A673 (cell line): Measurements from ENCODE around the gene GEN1. TPM values are rescaled to one million over a fixed set of nuclear protein-coding genes. Genes with fewer than 3 reads are reported as not detected.

ENCODE experiments used
- BruUV-seq: library from RNA; stranded (reverse); fragments of 400-500 nt; replicated peaks from 2 replicates; lab custom pipeline; 2021; lab: Mats Ljungman, UMichigan
- CTCF ChIA-PET: fragments of 300-600 bp; sonication (Branson Sonifier 250); formaldehyde crosslinking; loops from one replicate; lab custom pipeline; 2022; ENCODE audit warnings: antibody characterized with exemption; lab: Charles Lee
- POLR2A ChIA-PET: fragments of 300-600 bp; sonication (Branson Sonifier 250); formaldehyde crosslinking; loops from one replicate; lab custom pipeline; 2022; ENCODE audit warnings: antibody characterized with exemption; ENCODE audit not compliant: low non-redundant PET; lab: Charles Lee
- DNase-seq: peaks from one replicate; pipeline ENCODE4 v3.0.0-alpha.2; 2015; ENCODE audit warnings: low spot score
- H3K27ac ChIP-seq: fragments of 200-600 bp; sonication (generic); 2 replicates; pipeline ENCODE4 v1.5.1; 2016; ENCODE audit warnings: mixed run types, low read depth, mild to moderate bottlenecking, mixed read lengths, antibody characterized with exemption, low read length; ENCODE audit not compliant: poor library complexity, severe bottlenecking
- H3K27me3 ChIP-seq: fragments of 200-600 bp; sonication (generic); replicated peaks from 2 replicates; pipeline ENCODE4 v1.6.1; 2017; ENCODE audit warnings: mixed run types, low read depth, mild to moderate bottlenecking, mixed read lengths, antibody characterized with exemption, low read length; ENCODE audit not compliant: insufficient read depth, poor library complexity
- H3K36me3 ChIP-seq: fragments of 200-600 bp; sonication (generic); 2 replicates; pipeline ENCODE4 v1.6.1; 2016; ENCODE audit warnings: mixed run types, mild to moderate bottlenecking, mixed read lengths, antibody characterized with exemption, low read length; ENCODE audit not compliant: insufficient read depth, poor library complexity, severe bottlenecking
- H3K4me1 ChIP-seq: fragments of 200-600 bp; sonication (generic); 2 replicates; pipeline ENCODE4 v1.6.1; 2017; ENCODE audit warnings: mixed run types, mild to moderate bottlenecking, mixed read lengths, antibody characterized with exemption, low read length; ENCODE audit not compliant: insufficient read depth, poor library complexity, severe bottlenecking
- H3K4me3 ChIP-seq: fragments of 200-600 bp; sonication (generic); 2 replicates; pipeline ENCODE4 v1.5.1; 2016; ENCODE audit warnings: low read depth, mixed run types, mild to moderate bottlenecking, mixed read lengths, low read length; ENCODE audit not compliant: poor library complexity, severe bottlenecking
- H3K9me3 ChIP-seq: fragments of 200-600 bp; sonication (generic); 2 replicates; pipeline ENCODE4 v1.6.1; 2016; ENCODE audit warnings: mixed run types, low read depth, mild to moderate bottlenecking, mixed read lengths, antibody characterized with exemption, low read length; ENCODE audit not compliant: poor library complexity, severe bottlenecking
- EZH2 ChIP-seq: fragments of 200-600 bp; sonication (generic); IDR thresholded peaks from 2 replicates; pipeline ENCODE4 v1.6.1; 2017; ENCODE audit warnings: borderline replicate concordance, low read depth, mild to moderate bottlenecking, mixed read lengths, antibody characterized with exemption, low read length; ENCODE audit not compliant: poor library complexity, severe bottlenecking
- intact Hi-C: fragments of 100-400 bp; cut with micrococcal nuclease; formaldehyde crosslinking; loops from one replicate; pipeline ENCODE4 v1.10.0; 2022; ENCODE audit not compliant: unreplicated experiment
- total RNA-seq: library from RNA; stranded (reverse); gene quantifications from 2 replicates; pipeline ENCODE4 v1.2.3, GENCODE V29; 2021
- TF ChIP-seq, protein P1 (sequence below): fragments of 300-800, 200-600 bp; sonication (generic); conservative IDR thresholded peaks from 2 replicates; pipeline ENCODE4 v1.5.1; 2017; ENCODE audit warnings: low read depth, mild to moderate bottlenecking, antibody characterized with exemption, low read length, moderate library complexity, mixed read lengths

Gene GEN1
- total RNA-seq, 1 experiment from 2014 or later: 33.6 TPM

DNA sequence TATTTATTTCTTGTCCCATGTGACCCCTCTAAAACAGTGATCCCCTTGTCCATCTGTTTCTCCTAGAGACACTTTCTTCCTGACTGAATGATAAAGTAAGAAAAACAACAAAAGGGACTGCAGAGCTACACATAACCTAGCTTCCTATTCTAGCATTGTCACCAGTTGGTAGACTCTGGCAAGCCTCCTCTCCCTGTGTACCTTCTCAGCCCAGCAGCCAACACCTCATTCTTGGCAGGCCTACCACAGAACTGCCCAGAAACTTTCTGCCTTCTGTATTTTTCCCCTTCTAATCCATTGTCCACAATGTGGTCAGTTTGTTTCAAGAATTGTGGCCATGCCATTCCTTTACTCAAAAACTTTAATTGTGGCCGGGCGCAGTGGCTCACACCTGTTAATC lies 13.7 kb upstream of the GEN1 start:
- H3K27ac ChIP-seq: no peak overlapping the region
- H3K27me3 ChIP-seq: no peaks in the 10 kb centered on the region
- intact Hi-C loops: no loop called here
- no peak for TF ChIP-seq EZH2
- TF ChIP-seq, protein P1, sequence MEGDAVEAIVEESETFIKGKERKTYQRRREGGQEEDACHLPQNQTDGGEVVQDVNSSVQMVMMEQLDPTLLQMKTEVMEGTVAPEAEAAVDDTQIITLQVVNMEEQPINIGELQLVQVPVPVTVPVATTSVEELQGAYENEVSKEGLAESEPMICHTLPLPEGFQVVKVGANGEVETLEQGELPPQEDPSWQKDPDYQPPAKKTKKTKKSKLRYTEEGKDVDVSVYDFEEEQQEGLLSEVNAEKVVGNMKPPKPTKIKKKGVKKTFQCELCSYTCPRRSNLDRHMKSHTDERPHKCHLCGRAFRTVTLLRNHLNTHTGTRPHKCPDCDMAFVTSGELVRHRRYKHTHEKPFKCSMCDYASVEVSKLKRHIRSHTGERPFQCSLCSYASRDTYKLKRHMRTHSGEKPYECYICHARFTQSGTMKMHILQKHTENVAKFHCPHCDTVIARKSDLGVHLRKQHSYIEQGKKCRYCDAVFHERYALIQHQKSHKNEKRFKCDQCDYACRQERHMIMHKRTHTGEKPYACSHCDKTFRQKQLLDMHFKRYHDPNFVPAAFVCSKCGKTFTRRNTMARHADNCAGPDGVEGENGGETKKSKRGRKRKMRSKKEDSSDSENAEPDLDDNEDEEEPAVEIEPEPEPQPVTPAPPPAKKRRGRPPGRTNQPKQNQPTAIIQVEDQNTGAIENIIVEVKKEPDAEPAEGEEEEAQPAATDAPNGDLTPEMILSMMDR: no peak
- no peaks in the 10 kb centered on the region for H3K4me1 ChIP-seq
- no peaks in the 10 kb centered on the region for H3K9me3 ChIP-seq
- H3K36me3 ChIP-seq: peaks cover 44% of the 10 kb centered on the region
- POLR2A ChIA-PET: no interaction called here
- no peak overlapping the region for H3K4me3 ChIP-seq
- DNase-seq: no peak
- CTCF ChIA-PET: no interaction called here
- no TSS peak for BruUV-seq

DNA sequence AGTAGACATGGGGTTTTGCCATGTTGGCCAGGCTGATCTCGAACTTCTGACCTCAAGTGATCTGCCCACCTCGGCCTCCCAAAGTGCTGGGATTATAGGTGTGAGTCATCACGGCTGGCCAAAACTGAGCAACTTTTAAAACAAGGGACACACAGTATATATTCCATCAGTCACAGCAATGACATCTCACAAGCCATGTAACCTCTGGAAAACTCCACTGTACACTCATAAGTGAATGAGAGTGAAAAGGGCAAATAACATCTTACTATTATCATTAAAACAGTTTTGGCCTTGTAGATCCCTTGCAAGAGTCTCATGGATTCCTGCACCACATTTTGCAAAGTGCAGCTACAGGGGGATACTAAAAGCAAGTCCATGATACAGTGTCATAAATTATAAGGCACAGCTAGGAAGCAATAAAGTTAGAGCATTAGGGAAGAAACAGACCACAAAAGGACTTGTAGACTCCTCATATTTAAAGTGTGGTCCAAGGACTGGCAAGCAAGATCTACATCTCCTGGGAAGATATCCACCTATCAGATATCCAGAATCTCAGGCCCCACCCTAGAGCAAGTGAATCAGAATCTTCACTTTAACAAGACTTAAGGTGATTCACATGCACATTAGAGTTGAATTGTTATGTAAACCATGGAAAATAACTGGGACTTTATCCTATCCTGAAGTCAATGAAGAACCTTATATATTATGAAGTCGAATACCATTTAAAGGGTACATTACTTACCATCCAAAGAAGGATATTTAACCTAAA lies 6.1 kb upstream of the GEN1 start:
- no peaks in the 10 kb centered on the region for H3K27me3 ChIP-seq
- H3K36me3 ChIP-seq: peaks cover 9% of the 10 kb centered on the region
- H3K9me3 ChIP-seq: no peaks in the 10 kb centered on the region
- peak; percentile 4 for DNase-seq
- POLR2A ChIA-PET: no interaction called here
- BruUV-seq: no TSS peak
- CTCF ChIA-PET: no interaction called here
- H3K4me1 ChIP-seq: peaks cover 20% of the 10 kb centered on the region
- no peak for TF ChIP-seq EZH2
- TF ChIP-seq, protein P1: no peak
- intact Hi-C loops: no loop called here
- no peak overlapping the region for H3K4me3 ChIP-seq
- no peak overlapping the region for H3K27ac ChIP-seq

DNA sequence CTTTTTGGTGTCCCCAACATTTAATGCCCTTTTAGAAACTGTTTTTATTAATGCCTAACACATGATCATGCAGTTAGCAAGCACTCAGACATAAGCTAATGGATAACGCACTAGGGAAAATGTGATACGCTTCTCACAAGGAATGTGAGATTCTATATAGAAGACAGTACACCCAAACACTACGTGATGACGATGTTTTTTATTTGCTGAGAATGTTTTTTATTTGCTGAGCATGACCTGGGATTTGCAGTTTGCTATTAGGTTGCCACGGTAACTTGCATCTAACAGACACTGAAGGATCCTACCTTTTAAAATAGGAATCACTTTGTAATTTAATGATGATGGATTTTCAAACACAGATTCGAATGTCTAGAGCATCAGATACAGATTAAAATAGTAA lies 5.2 kb upstream of the GEN1 start:
- TF ChIP-seq EZH2: no peak
- TF ChIP-seq, protein P1: no peak
- no peak overlapping the region for H3K27ac ChIP-seq
- H3K27me3 ChIP-seq: no peaks in the 10 kb centered on the region
- DNase-seq: no peak
- peaks cover 20% of the 10 kb centered on the region for H3K4me1 ChIP-seq
- ChIA-PET POLR2A (no interaction called here), CTCF (no interaction called here)
- H3K9me3 ChIP-seq: no peaks in the 10 kb centered on the region
- H3K4me3 ChIP-seq: no peak overlapping the region
- intact Hi-C loops: no loop called here
- peaks cover 9% of the 10 kb centered on the region for H3K36me3 ChIP-seq
- BruUV-seq: no TSS peak
